Measurements from ENCODE around the gene CIPC. TPM values are rescaled to one million over a fixed set of nuclear protein-coding genes. Genes with fewer than 3 reads are reported as not detected.

The CIPC gene
- 7.5 and 19.0 TPM in 2 replicates for total RNA-seq

GRCh38 chr14:77097700-77098528 is at the start of gene CIPC:
TSS of gene CIPC (plus strand) at chr14:77098258. CDS start at chr14:77105709, 7,451 bp downstream.

GRCh38 chr14:77141214-77142004 is 43.4 kb downstream of the CIPC start, which contains the start of gene ZDHHC22:
TSS of gene ZDHHC22 (minus strand) at chr14:77141791. CDS start at chr14:77139738, 2,053 bp downstream.

Other genes starting within 250 kb of the CIPC start
- 44.9 and 99.9 TPM in 2 replicates for gene IRF2BPL, start 69.5 kb upstream of the CIPC start, total RNA-seq
- not detected in 2 replicates for gene ZDHHC22, start 43.5 kb downstream of the CIPC start, total RNA-seq
- gene TMEM63C, start 83.5 kb downstream of the CIPC start, total RNA-seq = 0.65 TPM in 1 of 2 replicates, not detected in the other
- gene NGB, start 172.9 kb downstream of the CIPC start, total RNA-seq = not detected in 2 replicates
- gene POMT2, start 222.6 kb downstream of the CIPC start, total RNA-seq = 14.5 and 21.1 TPM in 2 replicates
- gene GSTZ1, start 222.8 kb downstream of the CIPC start, total RNA-seq = 24.9 and 38.3 TPM in 2 replicates

All from epithelial cell of alveolus of lung (primary cell).